ENCODE results near the gene CACHD1.

CACHD1 gene

DNA sequence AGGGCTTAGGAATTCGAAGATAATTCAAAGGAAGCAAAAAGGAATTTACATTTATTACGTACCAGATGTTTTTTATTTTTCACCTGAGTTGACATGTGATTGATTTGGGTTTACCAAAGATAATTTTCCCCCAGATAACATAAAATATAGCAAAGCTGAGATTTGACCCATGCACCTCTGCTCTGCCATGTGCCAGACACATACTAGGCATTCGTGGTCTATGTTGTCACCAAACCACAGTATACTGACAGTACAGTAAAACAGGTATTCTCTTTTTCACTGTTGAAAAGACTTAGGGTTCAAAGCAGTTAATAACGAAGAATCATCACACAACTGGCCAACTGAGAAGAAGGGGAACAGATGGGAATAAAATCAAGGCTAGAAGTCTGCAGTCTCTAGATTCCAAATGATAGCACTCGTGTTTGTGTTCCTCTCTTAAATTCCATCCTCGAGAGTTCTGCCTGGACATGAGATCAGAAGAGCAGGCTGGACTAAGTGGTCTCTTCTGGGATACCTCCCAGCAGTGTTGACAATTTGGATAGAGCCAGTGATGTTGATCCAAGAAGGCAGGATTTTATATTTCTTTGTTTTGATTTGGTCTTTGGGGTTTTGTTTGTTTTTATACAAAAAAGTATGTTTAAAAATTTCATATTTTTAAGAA, 189.7 kb downstream of the CACHD1 start:
- no peak for DNase-seq (ENCODE audit: low read depth)

GRCh38 chr1:64663668-64664067, 193.7 kb downstream of the CACHD1 start:
- no peak for DNase-seq (ENCODE audit: low read depth)

GRCh38 chr1:64664299-64664698, 194.4 kb downstream of the CACHD1 start:
- no peak for DNase-seq (ENCODE audit: low read depth)

DNA sequence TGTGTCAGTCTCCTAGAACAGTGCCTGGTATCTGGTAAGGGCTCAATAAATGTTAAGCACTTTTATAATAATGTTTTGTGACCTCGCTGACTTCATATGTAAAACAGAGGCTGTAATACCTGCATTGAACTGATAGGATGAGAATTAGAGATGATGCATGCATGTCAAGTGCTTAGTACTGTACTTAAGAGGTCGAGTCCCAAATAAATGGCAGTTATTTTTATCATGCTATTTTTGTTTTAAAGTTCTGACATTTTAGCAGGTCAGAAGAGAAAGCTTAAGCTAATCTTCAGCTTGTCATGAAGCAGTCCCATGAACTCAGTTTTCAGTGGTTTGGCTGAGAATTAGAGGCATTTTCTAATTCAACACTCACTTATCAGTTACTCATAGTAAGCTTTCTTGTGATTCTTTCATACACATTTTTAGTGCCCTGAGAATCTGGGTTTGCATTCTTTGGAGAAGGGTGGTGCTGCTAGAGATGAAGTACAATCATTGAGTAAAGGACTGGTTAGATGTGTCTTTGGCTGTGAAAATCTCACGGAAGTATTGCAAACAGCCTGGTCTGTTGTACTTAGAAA, 199.3 kb downstream of the CACHD1 start:
- no peak for DNase-seq (ENCODE audit: low read depth)

DNA sequence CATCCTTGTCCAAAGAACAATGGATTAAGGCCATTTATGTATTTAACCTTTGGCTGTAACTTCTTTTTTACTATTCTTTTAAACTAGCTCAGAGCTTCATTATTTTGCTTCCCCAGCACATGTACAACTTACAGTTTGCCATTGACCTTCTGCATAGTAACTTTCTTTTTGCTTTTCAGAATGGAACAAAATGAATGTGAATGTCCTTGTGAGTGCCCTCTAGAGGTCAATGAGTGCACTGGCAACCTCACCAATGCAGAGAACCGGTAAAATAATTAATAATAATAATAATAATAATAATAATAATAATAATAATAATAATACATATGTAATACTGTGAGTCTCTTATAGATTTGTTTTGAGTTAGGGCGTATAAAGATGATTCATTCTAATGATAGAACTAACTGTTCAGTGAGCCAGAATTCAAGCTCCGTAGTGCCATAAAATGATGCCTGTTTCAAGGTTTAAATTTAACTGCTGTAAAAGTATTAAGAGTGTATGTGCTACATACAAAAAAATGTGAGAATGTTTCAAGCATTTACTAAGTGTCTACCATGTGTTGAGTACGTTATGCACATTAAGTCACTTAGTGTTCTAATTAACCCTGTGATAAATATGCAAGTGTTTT, 205.9 kb downstream of the CACHD1 start:
- DNase-seq (ENCODE audit: low read depth), result no peak

DNA sequence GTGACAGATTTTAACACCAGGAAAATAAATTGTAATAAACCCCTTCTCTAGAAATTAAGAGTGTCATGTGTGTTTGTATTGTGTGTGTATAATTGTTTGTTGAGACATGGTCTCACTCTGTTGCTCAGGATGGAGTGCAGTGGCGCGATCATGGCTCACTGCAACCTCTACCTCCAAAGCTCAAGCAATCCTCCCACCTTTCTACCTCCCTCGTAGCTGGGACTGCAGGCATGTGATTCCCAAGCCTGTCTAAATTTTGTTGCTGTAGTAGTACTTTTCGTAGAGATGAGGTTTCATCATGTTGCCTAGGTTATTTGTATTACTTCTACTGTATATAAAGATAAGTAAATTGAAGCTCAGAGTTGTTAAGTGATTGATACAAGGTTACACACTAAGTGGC, 206.5 kb downstream of the CACHD1 start:
- no peak for DNase-seq (ENCODE audit: low read depth)

- no peak for DNase-seq (ENCODE audit: low read depth)
Measured at GRCh38 chr1:64677532-64677931, 207.6 kb downstream of the CACHD1 start.

DNA sequence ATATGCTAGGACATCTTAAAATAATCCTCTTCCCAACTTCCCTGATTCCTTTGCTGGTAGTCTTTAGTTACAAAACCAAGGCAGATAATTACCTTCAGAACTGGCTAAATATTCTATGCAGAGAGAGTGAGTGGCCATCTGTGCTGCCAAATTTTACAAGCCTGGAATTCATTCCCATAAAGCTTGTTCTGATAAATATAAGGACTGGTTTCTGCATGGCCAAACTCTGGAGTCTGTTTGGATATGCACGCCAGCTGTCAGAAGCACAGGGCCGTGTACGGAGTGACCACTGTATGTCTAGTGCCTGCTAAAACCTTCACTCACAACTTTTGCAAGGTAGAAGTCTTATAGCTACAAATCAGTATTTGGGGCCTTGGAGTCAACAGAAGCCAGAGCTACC, 208.4 kb downstream of the CACHD1 start:
- no peak for DNase-seq (ENCODE audit: low read depth)

- no peak for DNase-seq (ENCODE audit: low read depth)
Measured at GRCh38 chr1:64679177-64679576, 209.2 kb downstream of the CACHD1 start.

DNA sequence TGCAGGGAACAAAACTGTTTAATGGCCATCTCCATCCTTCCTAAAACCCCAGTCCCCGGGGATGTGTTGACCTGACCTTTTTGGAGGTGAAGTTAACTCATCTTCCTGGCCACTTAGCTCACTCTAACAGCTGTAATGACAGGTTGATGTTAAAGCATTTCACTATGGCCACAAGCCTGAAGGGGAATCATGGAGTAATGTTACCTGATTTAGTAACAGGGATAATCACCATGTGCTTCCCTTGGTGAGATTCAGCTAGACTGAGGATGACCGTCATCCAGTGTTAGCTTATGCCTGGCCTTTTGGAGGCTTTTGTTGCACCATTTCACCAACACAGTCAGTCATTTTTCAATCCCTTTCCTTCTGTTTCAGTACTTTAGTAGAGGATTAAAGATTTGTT, 210.7 kb downstream of the CACHD1 start:
- no peak for DNase-seq (ENCODE audit: low read depth)

- DNase-seq (ENCODE audit: low read depth), result no peak
Measured at GRCh38 chr1:64681043-64681442, 211.1 kb downstream of the CACHD1 start.

- DNase-seq (ENCODE audit: low read depth), result no peak
Measured at GRCh38 chr1:64683419-64683818, 213.5 kb downstream of the CACHD1 start.

- DNase-seq (ENCODE audit: low read depth), result no peak
Measured at GRCh38 chr1:64685217-64685616, 215.3 kb downstream of the CACHD1 start.

- DNase-seq (ENCODE audit: low read depth), result no peak
Measured at GRCh38 chr1:64685765-64686341, 215.9 kb downstream of the CACHD1 start.

DNA sequence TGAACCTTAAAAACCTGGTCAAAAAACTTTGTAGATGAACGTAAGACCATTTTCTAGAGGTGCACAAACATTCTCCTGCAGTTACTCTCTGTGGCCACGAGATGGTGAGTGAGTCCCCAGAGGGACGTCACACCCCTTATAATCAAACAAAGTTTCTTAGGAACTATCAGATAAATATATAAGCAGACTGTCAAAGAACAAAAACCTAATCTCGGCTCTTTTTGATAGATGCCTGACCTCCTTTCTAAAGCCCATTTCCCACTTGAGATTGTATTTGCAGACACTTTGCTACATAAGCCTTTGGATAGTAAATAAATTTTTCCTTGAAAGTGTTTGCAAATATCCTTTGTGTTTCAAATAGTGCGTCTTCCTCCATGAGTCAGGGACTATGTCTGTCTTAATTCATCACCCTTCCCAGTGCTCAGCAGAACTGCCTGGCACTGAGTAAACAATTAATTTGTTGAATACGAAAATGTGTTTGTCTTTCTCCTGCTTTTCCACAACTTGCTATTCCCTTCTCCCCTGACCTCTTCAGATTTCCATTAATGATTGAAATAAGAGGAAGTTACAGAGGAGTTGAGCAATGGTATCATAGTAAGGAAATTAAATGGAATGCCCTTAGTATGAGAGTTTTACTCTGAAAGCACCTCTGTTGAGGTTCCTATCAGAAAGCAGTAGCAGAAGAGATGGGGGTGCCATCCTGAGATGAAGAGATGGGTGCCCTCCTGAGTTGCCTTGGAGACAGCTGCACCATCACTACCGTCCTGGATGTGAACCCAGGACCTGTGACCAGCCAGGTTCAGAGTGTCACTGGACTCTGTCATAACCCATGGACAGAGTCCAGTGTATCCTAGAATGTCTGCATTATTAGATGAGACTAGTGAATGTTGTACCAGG, 217.1 kb downstream of the CACHD1 start:
- DNase-seq (ENCODE audit: low read depth), result no peak

GRCh38 chr1:64687725-64688327, 217.9 kb downstream of the CACHD1 start:
- no peak for DNase-seq (ENCODE audit: low read depth)

GRCh38 chr1:64691626-64692025, 221.7 kb downstream of the CACHD1 start:
- no peak for DNase-seq (ENCODE audit: low read depth)

- no peak for DNase-seq (ENCODE audit: low read depth)
Measured at GRCh38 chr1:64692911-64693310, 223.0 kb downstream of the CACHD1 start.

DNA sequence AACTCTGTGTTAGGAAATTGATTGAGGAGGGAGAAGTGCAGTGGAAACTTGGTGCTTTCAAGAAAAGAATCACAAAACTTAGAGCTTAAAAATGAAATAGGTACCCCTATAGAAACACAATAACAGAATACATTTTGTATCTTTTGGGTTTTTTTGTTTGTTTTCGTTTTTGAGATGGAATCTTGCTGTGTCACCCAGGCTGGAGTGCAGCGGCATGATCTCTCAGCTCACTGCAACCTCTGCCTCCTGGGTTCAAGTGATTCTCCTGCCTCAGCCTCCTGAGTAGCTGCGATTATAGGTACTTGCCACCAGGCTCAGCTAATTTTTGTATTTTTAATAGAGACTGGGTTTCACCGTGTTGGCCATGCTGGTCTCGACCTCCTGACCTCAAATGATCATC, 223.5 kb downstream of the CACHD1 start:
- no peak for DNase-seq (ENCODE audit: low read depth)

DNA sequence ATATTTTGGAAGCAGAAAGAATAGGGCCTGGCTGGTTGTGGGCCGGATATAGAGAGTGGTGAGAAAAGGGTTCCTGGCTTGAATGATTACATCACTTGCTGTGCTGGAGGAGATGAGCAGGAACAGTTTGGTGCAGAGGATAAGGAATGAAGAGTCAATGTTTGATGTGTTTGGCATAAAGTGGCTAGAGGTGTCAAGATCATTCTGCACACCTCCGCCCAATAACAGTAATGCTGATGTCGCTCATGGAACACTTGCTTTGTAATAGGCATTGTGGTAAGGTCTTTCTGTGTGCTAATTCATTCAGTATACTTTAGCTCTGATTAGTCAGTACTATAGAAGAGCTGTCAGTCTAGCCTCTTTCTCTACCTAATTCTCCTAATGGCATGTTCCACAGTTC, 226.9 kb downstream of the CACHD1 start:
- DNase-seq (ENCODE audit: low read depth), result no peak

- DNase-seq (ENCODE audit: low read depth), result no peak
Measured at GRCh38 chr1:64699327-64699726, 229.4 kb downstream of the CACHD1 start.

DNA sequence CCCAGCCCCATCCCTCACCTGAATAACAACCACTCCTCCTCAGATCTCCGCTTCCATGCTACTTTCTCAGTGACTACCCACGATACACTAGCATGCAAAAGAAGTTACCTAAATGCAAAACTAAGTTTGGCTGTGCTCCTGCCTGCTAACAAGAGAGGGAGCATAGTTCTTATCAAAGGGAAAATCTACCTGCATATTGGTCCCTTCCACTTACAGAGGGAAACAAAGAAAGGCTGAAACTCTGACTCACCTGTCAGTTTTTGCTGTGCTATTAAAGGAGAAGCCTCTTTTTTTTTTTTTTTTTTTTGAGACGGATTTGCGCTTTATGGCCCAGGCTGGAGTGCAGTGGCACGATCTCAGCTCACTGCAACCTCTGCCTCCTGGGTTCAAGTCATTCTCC, 231.1 kb downstream of the CACHD1 start:
- no peak for DNase-seq (ENCODE audit: low read depth)

All from non-pigmented ciliary epithelial cell (primary cell).